WTC11 (cell line): ENCODE data around the gene KIAA0408. TPM values are rescaled to one million over a fixed set of nuclear protein-coding genes. Genes with fewer than 3 reads are reported as not detected.

ENCODE experiments used
- ATAC-seq: fragments of 200-7000 bp; cut with Tn5 transposase; 2 replicates; pipeline ENCODE4 v1.10.0; 2021; ENCODE audit warnings: mild to moderate bottlenecking, moderate library complexity
- CTCF ChIA-PET: fragments of 300-600 bp; sonication (Branson Sonifier 250); formaldehyde crosslinking; loops from one replicate; lab custom pipeline; 2021; ENCODE audit warnings: antibody characterized with exemption; lab: Charles Lee
- POLR2A ChIA-PET: fragments of 350-600 bp; sonication (Branson Sonifier 250); formaldehyde crosslinking; loops from one replicate; lab custom pipeline; 2021; ENCODE audit warnings: antibody characterized with exemption; lab: Charles Lee
- DNase-seq: peaks from one replicate; pipeline ENCODE4 v3.0.0; 2021; ENCODE audit warnings: low spot score
- H3K27ac Mint-ChIP-seq: 2 replicates; pipeline ENCODE4 v1.8.0; 2021; ENCODE audit warnings: mixed read lengths
- H3K27me3 Mint-ChIP-seq: 2 replicates; pipeline ENCODE4 v1.8.0; 2021; ENCODE audit warnings: low read depth, mild to moderate bottlenecking, moderate library complexity, mixed read lengths
- H3K36me3 Mint-ChIP-seq: 2 replicates; pipeline ENCODE4 v1.8.0; 2021; ENCODE audit warnings: mixed read lengths
- H3K4me1 Mint-ChIP-seq: 2 replicates; pipeline ENCODE4 v1.8.0; 2022; ENCODE audit warnings: mixed read lengths
- H3K4me3 Mint-ChIP-seq: 2 replicates; pipeline ENCODE4 v1.8.0; 2021; ENCODE audit warnings: mild to moderate bottlenecking, moderate library complexity, mixed read lengths
- H3K9me3 Mint-ChIP-seq: 2 replicates; pipeline ENCODE4 v1.8.0; 2021; ENCODE audit warnings: mixed read lengths
- ATF1 ChIP-seq: sonication (generic); formaldehyde crosslinking; IDR thresholded peaks from 2 replicates; pipeline ENCODE4 v1.8.1; 2023; ENCODE audit warnings: mild to moderate bottlenecking, moderate library complexity, missing genetic modification reagents
- E2F5 ChIP-seq: sonication (generic); formaldehyde crosslinking; IDR thresholded peaks from 2 replicates; pipeline ENCODE4 v1.8.1; 2022; ENCODE audit warnings: mild to moderate bottlenecking, moderate library complexity, missing genetic modification reagents
- FOXK1 ChIP-seq: sonication (generic); formaldehyde crosslinking; IDR thresholded peaks from 2 replicates; pipeline ENCODE4 v1.8.0; 2022; ENCODE audit warnings: mild to moderate bottlenecking, moderate library complexity, missing genetic modification reagents
- HMGXB4 ChIP-seq: sonication (generic); formaldehyde crosslinking; IDR thresholded peaks from 2 replicates; pipeline ENCODE4 v1.8.1; 2023; ENCODE audit warnings: mild to moderate bottlenecking, moderate library complexity, missing genetic modification reagents
- IRF1 ChIP-seq: sonication (generic); formaldehyde crosslinking; IDR thresholded peaks from 2 replicates; pipeline ENCODE4 v1.8.0; 2023; ENCODE audit warnings: missing genetic modification reagents
- MLX ChIP-seq: sonication (generic); formaldehyde crosslinking; IDR thresholded peaks from 2 replicates; pipeline ENCODE4 v1.8.1; 2023; ENCODE audit warnings: mild to moderate bottlenecking, missing genetic modification reagents, moderate library complexity
- OVOL2 ChIP-seq: fragments of 250-450 bp; sonication (Bioruptor Pico); IDR thresholded peaks from 2 replicates; pipeline ENCODE4 v1.9.0; 2021; ENCODE audit warnings: mild to moderate bottlenecking, borderline replicate concordance
- PRRX2 ChIP-seq: fragments of 250-450 bp; sonication (Bioruptor Pico); IDR thresholded peaks from 2 replicates; pipeline ENCODE4 v1.8.0; 2021; ENCODE audit warnings: mild to moderate bottlenecking
- SMAD4 ChIP-seq: sonication (generic); formaldehyde crosslinking; IDR thresholded peaks from 2 replicates; pipeline ENCODE4 v1.8.0; 2022; ENCODE audit warnings: mild to moderate bottlenecking, missing genetic modification reagents
- SP1 ChIP-seq: sonication (generic); formaldehyde crosslinking; conservative IDR thresholded peaks from 2 replicates; pipeline ENCODE4 v1.8.1; 2022; ENCODE audit warnings: missing genetic modification reagents
- ZNF121 ChIP-seq: sonication (generic); formaldehyde crosslinking; IDR thresholded peaks from 2 replicates; pipeline ENCODE4 v1.8.0; 2023; ENCODE audit warnings: missing genetic modification reagents
- ZNF232 ChIP-seq: sonication (generic); formaldehyde crosslinking; IDR thresholded peaks from 2 replicates; pipeline ENCODE4 v1.8.0; 2022; ENCODE audit warnings: mild to moderate bottlenecking, missing genetic modification reagents
- ZNF281 ChIP-seq: sonication (generic); formaldehyde crosslinking; IDR thresholded peaks from 2 replicates; pipeline ENCODE4 v1.8.0; 2023; ENCODE audit warnings: mild to moderate bottlenecking, missing genetic modification reagents
- ZNF416 ChIP-seq: fragments of 250-450 bp; sonication (Bioruptor Pico); IDR thresholded peaks from 2 replicates; pipeline ENCODE4 v1.9.0; 2021; ENCODE audit warnings: mild to moderate bottlenecking, inconsistent platforms
- ZNF423 ChIP-seq: fragments of 250-450 bp; sonication (Bioruptor Pico); IDR thresholded peaks from 2 replicates; pipeline ENCODE4 v2.1.2; 2022; ENCODE audit warnings: mild to moderate bottlenecking, moderate library complexity
- ZNF532 ChIP-seq: fragments of 250-450 bp; sonication (Bioruptor Pico); IDR thresholded peaks from 2 replicates; pipeline ENCODE4 v1.9.0; 2021; ENCODE audit warnings: mild to moderate bottlenecking, borderline replicate concordance
- ZSCAN18 ChIP-seq: fragments of 250-450 bp; sonication (Bioruptor Pico); IDR thresholded peaks from 2 replicates; pipeline ENCODE4 v2.1.2; 2022; ENCODE audit warnings: mild to moderate bottlenecking, moderate library complexity
- total RNA-seq: library from RNA; stranded (reverse); gene quantifications from 3 replicates; pipeline ENCODE4 v1.2.3, GENCODE V29; 2021

The KIAA0408 gene
- total RNA-seq, 1 experiment from 2014 or later = 12.2 TPM

- H3K27ac Mint-ChIP-seq = no peak overlapping the region
- peaks cover 15% of the 10 kb centered on the region for H3K36me3 Mint-ChIP-seq
- no peak for TF ChIP-seq ZNF532 (CRISPR knock-in tag)
- no peak for TF ChIP-seq MLX (CRISPR knock-in tag)
- TF ChIP-seq ZNF121 (CRISPR knock-in tag) = no peak
- no peak for TF ChIP-seq IRF1 (CRISPR knock-in tag)
- no peak for TF ChIP-seq SMAD4 (CRISPR knock-in tag)
- no peak for ATAC-seq
- ChIA-PET POLR2A (no interaction called here), CTCF (interaction anchor here (1.3 kb wide), 1 partner anchor 66 kb away, joined by 3 read pairs; the partner anchor contains the start of gene MTCL3)
- H3K4me1 Mint-ChIP-seq = peaks cover 29% of the 10 kb centered on the region
- H3K4me3 Mint-ChIP-seq = no peak overlapping the region
- H3K27me3 Mint-ChIP-seq = no peaks in the 10 kb centered on the region
- no peaks in the 10 kb centered on the region for H3K9me3 Mint-ChIP-seq
- no peak for DNase-seq
Observed at GRCh38 chr6:127452803-127453202, 6.4 kb downstream of the KIAA0408 start.

- CTCF ChIA-PET = no interaction called here
- Mint-ChIP-seq H3K4me1 (peaks cover 15% of the 10 kb centered on the region), H3K9me3 (no peaks in the 10 kb centered on the region), H3K4me3 (no peak overlapping the region), H3K27me3 (no peaks in the 10 kb centered on the region), H3K36me3 (peaks cover 27% of the 10 kb centered on the region), H3K27ac (no peak overlapping the region)
- no peak for TF ChIP-seq ZNF232 (CRISPR knock-in tag)
- POLR2A ChIA-PET = no interaction called here
- DNase-seq = no peak
- no peak for ATAC-seq
Observed at GRCh38 chr6:127451388-127451787, 7.8 kb downstream of the KIAA0408 start.

- Mint-ChIP-seq H3K4me1 (peaks cover 7% of the 10 kb centered on the region), H3K27ac (no peak overlapping the region), H3K4me3 (no peak overlapping the region), H3K36me3 (peaks cover 29% of the 10 kb centered on the region), H3K27me3 (no peaks in the 10 kb centered on the region), H3K9me3 (no peaks in the 10 kb centered on the region)
- ChIA-PET POLR2A (no interaction called here), CTCF (interaction anchor here (1.0 kb wide), 1 partner anchor 27 kb away, joined by 3 read pairs; no protein-coding TSS in a partner anchor)
- DNase-seq = no peak
- ATAC-seq = no peak
- TF ChIP-seq ZNF416 (CRISPR knock-in tag) (no peak), ZSCAN18 (CRISPR knock-in tag) (no peak), ZNF423 (no peak), MLX (CRISPR knock-in tag) (no peak), IRF1 (CRISPR knock-in tag) (no peak), ZNF281 (no peak), E2F5 (CRISPR knock-in tag) (no peak), PRRX2 (CRISPR knock-in tag) (no peak), ATF1 (CRISPR knock-in tag) (no peak), OVOL2 (no peak), SP1 (no peak), FOXK1 (CRISPR knock-in tag) (no peak), HMGXB4 (no peak)
Observed at GRCh38 chr6:127447780-127448179, 11.4 kb downstream of the KIAA0408 start.
